Chondrocyte (in vitro differentiated cells): ENCODE measurements around the gene PROCA1. TPM values are rescaled to one million over a fixed set of nuclear protein-coding genes. Genes with fewer than 3 reads are reported as not detected.
"Not testable (repeated sequence)": the region's sequence is repeated elsewhere in the genome, so short reads cannot be mapped to it uniquely, and the experiment has no call there.

Experiments
- DNase-seq: peaks from one replicate; pipeline ENCODE4 v3.0.0; 2021; ENCODE audit warnings: mixed read lengths, low spot score
- H3K27ac Mint-ChIP-seq: one replicate; pipeline ENCODE4 v1.8.0; 2021; ENCODE audit warnings: mild to moderate bottlenecking, moderate library complexity, mixed read lengths; ENCODE audit not compliant: unreplicated experiment
- H3K27me3 Mint-ChIP-seq: 2 replicates; pipeline ENCODE4 v1.8.0; 2021; ENCODE audit warnings: low read depth, mixed read lengths
- H3K36me3 Mint-ChIP-seq: 2 replicates; pipeline ENCODE4 v1.8.0; 2021; ENCODE audit warnings: low read depth, mixed read lengths
- H3K4me1 Mint-ChIP-seq: 2 replicates; pipeline ENCODE4 v1.8.0; 2021; ENCODE audit warnings: low read depth, mild to moderate bottlenecking, mixed read lengths
- H3K4me3 Mint-ChIP-seq: one replicate; pipeline ENCODE4 v1.8.0; 2021; ENCODE audit warnings: mild to moderate bottlenecking, moderate library complexity, mixed read lengths; ENCODE audit not compliant: unreplicated experiment
- H3K9me3 Mint-ChIP-seq: 2 replicates; pipeline ENCODE4 v1.8.0; 2021; ENCODE audit warnings: low read depth, mixed read lengths
- CTCF ChIP-seq: fragments of 200-600 bp; sonication (generic); IDR thresholded peaks from 2 replicates; pipeline ENCODE4 v1.5.0; 2021; ENCODE audit warnings: antibody characterized with exemption, mild to moderate bottlenecking, moderate library complexity
- total RNA-seq: library from RNA; stranded (reverse); gene quantifications from 3 replicates; pipeline ENCODE4 v1.2.1, GENCODE V29; 2021

The PROCA1 gene
- total RNA-seq, 1 donor from 2014 or later = 2.0 TPM

GRCh38 chr17:28665994-28666393, 45.7 kb downstream of the PROCA1 start:
- no peaks in the 10 kb centered on the region for H3K27me3 Mint-ChIP-seq
- no peak for TF ChIP-seq CTCF
- H3K4me1 Mint-ChIP-seq = peaks cover 34% of the 10 kb centered on the region
- H3K9me3 Mint-ChIP-seq = no peaks in the 10 kb centered on the region
- H3K27ac Mint-ChIP-seq = no peak overlapping the region
- peaks cover 8% of the 10 kb centered on the region for H3K36me3 Mint-ChIP-seq
- H3K4me3 Mint-ChIP-seq = no peak overlapping the region
- no peak for DNase-seq

- Mint-ChIP-seq H3K36me3 (peaks cover 8% of the 10 kb centered on the region), H3K27me3 (no peaks in the 10 kb centered on the region), H3K9me3 (no peaks in the 10 kb centered on the region), H3K27ac (peak overlapping the region; percentile 100), H3K4me1 (peaks cover 47% of the 10 kb centered on the region), H3K4me3 (peak overlapping the region; percentile 100)
- DNase-seq = no peak
- TF ChIP-seq CTCF = no peak
Observed at GRCh38 chr17:28663723-28664122, 48.0 kb downstream of the PROCA1 start.

DNA sequence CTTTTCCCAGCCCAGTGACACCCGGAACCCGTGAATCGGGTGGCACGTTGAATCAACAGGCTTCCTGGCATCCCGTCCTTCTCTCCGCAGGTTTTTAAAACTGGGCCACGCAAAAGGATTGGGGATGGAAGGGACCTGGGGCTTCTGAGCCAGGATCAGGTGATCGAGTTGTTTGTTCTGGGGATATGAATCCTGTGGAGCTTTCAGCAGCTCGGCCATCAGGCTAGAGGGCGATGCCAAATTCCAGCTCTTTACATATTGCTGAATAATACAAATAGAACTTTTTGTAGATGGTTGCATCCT, 49.2 kb downstream of the PROCA1 start:
- peak overlapping the region; percentile 100 for H3K27ac Mint-ChIP-seq

DNA sequence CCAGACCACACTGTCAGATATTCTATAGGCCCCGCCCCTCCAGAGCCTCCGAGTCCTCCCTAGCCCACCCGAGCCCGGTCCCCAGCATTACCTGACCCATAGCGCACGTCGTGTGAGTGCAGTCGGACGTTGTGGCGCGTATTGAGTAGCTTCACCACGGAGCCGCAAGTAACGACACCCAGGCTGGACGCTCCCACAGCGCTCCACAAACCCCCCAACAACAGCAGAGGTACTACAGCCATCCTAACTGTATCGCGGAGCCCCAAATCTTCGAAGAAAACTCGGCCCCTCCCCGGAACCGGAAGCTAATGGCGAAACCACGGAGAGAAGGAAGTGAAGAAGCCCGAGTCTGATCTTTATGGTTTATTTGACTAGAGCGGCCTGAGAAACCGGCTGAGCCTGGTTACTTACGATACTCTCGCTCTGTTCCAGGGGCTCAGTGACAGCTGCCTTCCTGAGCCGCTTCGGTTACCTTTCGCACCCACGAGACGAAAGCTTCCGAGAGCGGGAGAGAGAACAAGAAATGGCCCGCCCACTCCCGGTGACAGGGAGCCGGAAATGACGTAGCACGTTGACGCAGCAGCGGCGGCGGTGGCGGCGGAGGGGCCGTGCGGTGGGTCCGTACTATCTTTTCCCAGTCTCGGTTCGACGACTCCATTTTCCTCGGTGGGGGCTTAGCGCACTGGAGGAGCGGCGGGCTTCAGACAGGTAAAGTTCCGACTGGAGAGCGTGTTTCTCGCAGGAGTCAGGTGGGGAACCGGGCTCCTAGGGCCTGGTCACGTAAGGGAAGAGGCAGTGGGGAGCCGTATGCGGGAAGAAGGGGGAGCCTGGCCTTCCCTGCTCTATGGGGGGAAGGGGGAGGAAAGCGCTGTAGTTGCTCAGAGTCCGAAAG, 49.8 kb downstream of the PROCA1 start, which contains the start of the genes SDF2 and SUPT6H:
Gene SDF2, minus strand, starts transcription at position 272 of the 892 bp plus-strand sequence. Its CDS starts 30 bp downstream, at position 242.
Gene SUPT6H, plus strand, starts transcription at position 571 of the 892 bp plus-strand sequence. CDS start 11,197 bp downstream, outside the sequence.
- peaks cover 10% of the 10 kb centered on the region for H3K36me3 Mint-ChIP-seq

More for the DNA sequence above, 49.2 kb downstream of the PROCA1 start:
- H3K27me3 Mint-ChIP-seq = no peaks in the 10 kb centered on the region
- peak overlapping the region; percentile 100 for H3K4me3 Mint-ChIP-seq
- H3K4me1 Mint-ChIP-seq = peaks cover 45% of the 10 kb centered on the region
- peaks cover 10% of the 10 kb centered on the region for H3K36me3 Mint-ChIP-seq
- TF ChIP-seq CTCF = no peak
- no peaks in the 10 kb centered on the region for H3K9me3 Mint-ChIP-seq
- no peak for DNase-seq

DNA sequence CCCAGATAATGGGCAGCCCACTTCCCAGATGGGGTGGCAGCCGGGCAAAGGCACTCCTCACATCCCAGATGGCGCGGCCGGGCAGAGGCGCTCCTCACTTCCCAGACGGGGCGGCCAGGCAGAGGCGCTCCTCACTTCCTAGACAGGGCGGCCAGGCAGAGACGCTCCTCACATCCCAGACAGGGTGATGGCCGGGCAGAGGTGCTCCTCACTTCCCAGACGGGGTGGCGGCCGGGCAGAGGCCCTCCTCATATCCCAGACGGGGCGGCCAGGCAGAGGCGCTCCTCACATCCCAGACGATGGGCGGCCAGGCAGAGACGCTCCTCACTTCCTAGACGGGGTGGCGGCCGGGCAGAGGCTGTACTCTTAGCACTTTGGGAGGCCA, 52.2 kb downstream of the PROCA1 start:
- H3K36me3 Mint-ChIP-seq, H3K9me3 Mint-ChIP-seq, H3K27me3 Mint-ChIP-seq, DNase-seq, H3K27ac Mint-ChIP-seq: not testable (repeated sequence)
- peak overlapping the region; percentile 45 for H3K4me3 Mint-ChIP-seq
- H3K4me1 Mint-ChIP-seq = peaks cover 37% of the 10 kb centered on the region

More for the DNA sequence above, 49.8 kb downstream of the PROCA1 start, which contains the start of the genes SDF2 and SUPT6H:
- peak within 1 kb of the TSS; percentile 100 for H3K4me3 Mint-ChIP-seq
- TF ChIP-seq CTCF = no peak
- peaks cover 45% of the 10 kb centered on the region for H3K4me1 Mint-ChIP-seq
- H3K27ac Mint-ChIP-seq = peak within 1 kb of the TSS; percentile 100
- DNase-seq = peak; percentile 96
- H3K9me3 Mint-ChIP-seq = no peaks in the 10 kb centered on the region
- no peaks in the 10 kb centered on the region for H3K27me3 Mint-ChIP-seq

- not testable (repeated sequence) for H3K9me3 Mint-ChIP-seq, DNase-seq, H3K27ac Mint-ChIP-seq, H3K27me3 Mint-ChIP-seq, H3K4me3 Mint-ChIP-seq, H3K36me3 Mint-ChIP-seq
- H3K4me1 Mint-ChIP-seq = peaks cover 31% of the 10 kb centered on the region
Observed at GRCh38 chr17:28658766-28659496, 52.8 kb downstream of the PROCA1 start.

- H3K27ac Mint-ChIP-seq, H3K9me3 Mint-ChIP-seq, H3K4me3 Mint-ChIP-seq, H3K27me3 Mint-ChIP-seq, H3K36me3 Mint-ChIP-seq, DNase-seq: not testable (repeated sequence)
- H3K4me1 Mint-ChIP-seq = peaks cover 26% of the 10 kb centered on the region
Observed at GRCh38 chr17:28658342-28658741, 53.3 kb downstream of the PROCA1 start.
